HL-60 (cell line): ENCODE measurements around the gene OR5D16.
A peak's percentile ranks its signal among the peaks of the same experiment; 100 is the strongest.
"Not testable (repeated sequence)": the region's sequence is repeated elsewhere in the genome, so short reads cannot be mapped to it uniquely, and the experiment has no call there.

Source experiments
- DNase-seq, 2 experiments: peaks; one replicate each; pipeline ENCODE4 v3.0.0-alpha.2; 2010 to 2020; ENCODE audit warnings: low read depth in 1 of 2, low spot score in 1 of 2
- H3K27ac ChIP-seq: fragments of 250-450 bp; sonication (Bioruptor Pico); replicated peaks from 2 replicates; pipeline ENCODE4 v1.5.1; 2020; ENCODE audit warnings: mild to moderate bottlenecking, moderate library complexity
- H3K27me3 ChIP-seq: fragments of 250-450 bp; sonication (Bioruptor Pico); 2 replicates; pipeline ENCODE4 v1.5.1; 2021; ENCODE audit warnings: mild to moderate bottlenecking, moderate library complexity; ENCODE audit not compliant: insufficient read depth, poor library complexity, severe bottlenecking
- H3K4me3 ChIP-seq: replicated peaks from 2 replicates; pipeline ENCODE4 v1.5.1; 2011; ENCODE audit warnings: mild to moderate bottlenecking, control low read depth, low read length; ENCODE audit not compliant: insufficient read depth
- CTCF ChIP-seq: IDR thresholded peaks from one replicate; pipeline ENCODE4 v1.5.1; 2011; ENCODE audit warnings: low read length, control low read depth, inconsistent platforms; ENCODE audit not compliant: insufficient read depth
- GABPA ChIP-seq: IDR thresholded peaks from 2 replicates; pipeline ENCODE4 v1.6.1; 2012; ENCODE audit warnings: low read depth
- POLR2AphosphoS5 ChIP-seq: IDR thresholded peaks from 2 replicates; pipeline ENCODE4 v1.6.1; 2012; ENCODE audit warnings: low read depth
- REST ChIP-seq: IDR thresholded peaks from 2 replicates; pipeline ENCODE4 v1.6.1; 2012; ENCODE audit warnings: low read depth; ENCODE audit not compliant: insufficient replicate concordance
- SPI1 ChIP-seq: IDR thresholded peaks from 2 replicates; pipeline ENCODE4 v1.6.1; 2012; ENCODE audit warnings: low read depth, mild to moderate bottlenecking, borderline replicate concordance

Gene OR5D16

GRCh38 chr11:55854704-55855103, 16.2 kb downstream of the OR5D16 start:
- no peak overlapping the region for H3K27ac ChIP-seq
- H3K4me3 ChIP-seq: no peak overlapping the region
- TF ChIP-seq SPI1 (no peak), CTCF (no peak), REST (no peak), POLR2AphosphoS5 (no peak), GABPA (no peak)
- DNase-seq: no peak
- H3K27me3 ChIP-seq: no peaks in the 10 kb centered on the region

- not testable (repeated sequence) for H3K27me3 ChIP-seq, H3K27ac ChIP-seq, H3K4me3 ChIP-seq, DNase-seq
Measured at GRCh38 chr11:55867354-55867753, 28.8 kb downstream of the OR5D16 start.

GRCh38 chr11:55872731-55873130, 34.2 kb downstream of the OR5D16 start:
- not testable (repeated sequence) for DNase-seq, H3K27ac ChIP-seq, H3K27me3 ChIP-seq, H3K4me3 ChIP-seq
- TF ChIP-seq REST: peak; percentile 52

GRCh38 chr11:55873146-55873545, 34.6 kb downstream of the OR5D16 start:
- H3K27me3 ChIP-seq, DNase-seq, H3K27ac ChIP-seq, H3K4me3 ChIP-seq: not testable (repeated sequence)

GRCh38 chr11:55882997-55883396, 44.4 kb downstream of the OR5D16 start, which contains the start of gene TRIM51:
TSS of gene TRIM51 (plus strand) at chr11:55883297. CDS start at chr11:55885429, 2,132 bp downstream.
- not testable (repeated sequence) for H3K4me3 ChIP-seq, H3K27me3 ChIP-seq, DNase-seq, H3K27ac ChIP-seq

- DNase-seq, H3K27ac ChIP-seq, H3K27me3 ChIP-seq, H3K4me3 ChIP-seq: not testable (repeated sequence)
Measured at GRCh38 chr11:55884995-55885394, 46.4 kb downstream of the OR5D16 start.

- not testable (repeated sequence) for DNase-seq
Measured at GRCh38 chr11:55885481-55885880, 46.9 kb downstream of the OR5D16 start.

More at GRCh38 chr11:55885481-55885880, 46.9 kb downstream of the OR5D16 start:
- not testable (repeated sequence) for H3K27ac ChIP-seq, H3K4me3 ChIP-seq, H3K27me3 ChIP-seq
